WI38 (cell line): ENCODE measurements around the gene PCDHGA2.
"Not testable (repeated sequence)": the region's sequence is repeated elsewhere in the genome, so short reads cannot be mapped to it uniquely, and the experiment has no call there.

Experiments
- H3K4me3 ChIP-seq: 2 replicates; pipeline ENCODE4 v1.5.1; 2011; ENCODE audit warnings: low read depth, mild to moderate bottlenecking, control low read depth, low read length
- TF ChIP-seq, protein P1 (sequence below): IDR thresholded peaks from 2 replicates; pipeline ENCODE4 v1.5.1; 2012; ENCODE audit warnings: low read depth, mild to moderate bottlenecking, control low read depth, low read length

Gene PCDHGA2

DNA sequence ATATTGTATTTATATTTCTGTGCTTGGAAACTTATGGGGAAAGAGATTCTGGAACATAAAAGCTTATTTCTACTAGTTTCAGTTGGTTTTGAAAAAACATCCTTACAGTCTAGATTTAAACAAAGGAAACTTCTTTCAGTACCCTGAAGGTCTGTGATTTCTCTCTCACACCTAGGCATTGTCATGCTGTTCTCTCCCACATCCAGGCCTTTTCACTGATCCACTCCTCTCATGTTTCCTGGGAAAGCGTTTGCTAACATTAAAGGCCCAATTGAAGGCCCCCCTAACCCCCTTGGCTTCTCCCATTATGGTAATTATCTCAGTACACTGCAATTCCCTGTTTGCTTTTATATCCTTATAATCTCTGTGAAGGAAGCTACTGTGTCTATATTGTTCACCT is 4.2 kb downstream of the PCDHGA2 start:
- 0 out of 2 replicates have a peak overlapping the region, but pooled peaks have one; percentile 1 for H3K4me3 ChIP-seq
- TF ChIP-seq, protein P1, sequence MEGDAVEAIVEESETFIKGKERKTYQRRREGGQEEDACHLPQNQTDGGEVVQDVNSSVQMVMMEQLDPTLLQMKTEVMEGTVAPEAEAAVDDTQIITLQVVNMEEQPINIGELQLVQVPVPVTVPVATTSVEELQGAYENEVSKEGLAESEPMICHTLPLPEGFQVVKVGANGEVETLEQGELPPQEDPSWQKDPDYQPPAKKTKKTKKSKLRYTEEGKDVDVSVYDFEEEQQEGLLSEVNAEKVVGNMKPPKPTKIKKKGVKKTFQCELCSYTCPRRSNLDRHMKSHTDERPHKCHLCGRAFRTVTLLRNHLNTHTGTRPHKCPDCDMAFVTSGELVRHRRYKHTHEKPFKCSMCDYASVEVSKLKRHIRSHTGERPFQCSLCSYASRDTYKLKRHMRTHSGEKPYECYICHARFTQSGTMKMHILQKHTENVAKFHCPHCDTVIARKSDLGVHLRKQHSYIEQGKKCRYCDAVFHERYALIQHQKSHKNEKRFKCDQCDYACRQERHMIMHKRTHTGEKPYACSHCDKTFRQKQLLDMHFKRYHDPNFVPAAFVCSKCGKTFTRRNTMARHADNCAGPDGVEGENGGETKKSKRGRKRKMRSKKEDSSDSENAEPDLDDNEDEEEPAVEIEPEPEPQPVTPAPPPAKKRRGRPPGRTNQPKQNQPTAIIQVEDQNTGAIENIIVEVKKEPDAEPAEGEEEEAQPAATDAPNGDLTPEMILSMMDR: no peak

DNA sequence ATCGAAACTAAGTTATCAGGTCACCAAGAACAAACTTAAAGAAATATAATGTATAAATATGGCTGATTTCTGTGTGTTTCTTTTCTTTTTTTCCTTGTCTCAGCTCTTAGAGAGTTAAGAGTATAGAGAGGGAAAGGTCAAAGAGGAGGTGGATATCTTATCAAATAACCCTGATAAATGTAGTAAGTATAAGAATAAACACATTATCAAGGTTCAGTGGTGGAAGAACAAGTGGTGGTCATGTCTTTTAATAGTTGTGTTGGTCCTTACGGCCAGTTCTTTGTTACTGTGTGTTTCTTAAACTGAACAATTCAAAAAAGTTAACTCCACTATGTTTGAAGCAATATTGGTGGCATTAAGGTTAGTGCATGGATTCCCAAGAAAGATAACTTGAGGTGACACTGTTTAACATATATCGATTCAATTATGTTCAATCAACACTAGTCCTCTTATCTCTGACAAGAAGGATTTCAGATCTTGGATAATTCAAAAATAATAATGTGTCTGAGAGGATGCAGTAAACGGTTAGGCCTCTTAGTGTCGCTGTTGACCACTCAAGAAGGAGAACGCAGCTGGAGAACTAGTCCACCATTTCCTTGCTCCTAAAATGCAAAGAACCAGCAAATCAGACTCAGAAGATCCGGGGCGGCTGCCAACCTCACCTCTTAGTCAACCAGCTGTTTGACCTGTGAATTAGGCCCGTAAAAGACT is 4.8 kb downstream of the PCDHGA2 start, which contains the start of gene PCDHGA3:
Gene PCDHGA3, plus strand, starts transcription at position 588 of the 711 bp plus-strand sequence. CDS start 205 bp downstream, outside the sequence.
- TF ChIP-seq, protein P1: peak; percentile 26
- H3K4me3 ChIP-seq: 0 out of 2 replicates have a peak within 1 kb of the TSS, but pooled peaks have one; percentile 1

DNA sequence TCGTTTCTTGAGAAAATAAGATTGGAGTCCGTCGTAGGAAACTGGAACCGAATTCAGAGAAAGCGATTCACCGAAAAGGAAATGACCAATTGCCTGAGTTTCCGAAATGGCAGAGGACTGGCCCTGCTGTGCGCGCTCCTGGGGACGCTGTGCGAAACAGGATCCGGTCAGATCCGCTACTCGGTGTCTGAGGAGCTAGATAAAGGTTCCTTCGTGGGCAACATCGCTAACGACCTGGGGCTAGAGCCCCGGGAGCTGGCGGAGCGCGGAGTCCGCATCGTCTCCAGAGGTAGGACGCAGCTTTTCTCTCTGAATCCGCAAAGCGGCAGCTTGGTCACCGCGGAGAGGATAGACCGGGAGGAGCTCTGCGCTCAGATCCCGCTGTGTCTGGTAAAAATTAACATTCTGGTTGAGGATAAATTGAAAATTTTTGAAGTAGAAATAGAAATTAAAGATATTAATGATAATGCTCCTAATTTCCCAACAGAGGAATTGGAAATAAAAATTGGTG is 5.4 kb downstream of the PCDHGA2 start:
- H3K4me3 ChIP-seq: 0 out of 2 replicates have a peak overlapping the region, but pooled peaks have one; percentile 0
- TF ChIP-seq, protein P1: no peak

DNA sequence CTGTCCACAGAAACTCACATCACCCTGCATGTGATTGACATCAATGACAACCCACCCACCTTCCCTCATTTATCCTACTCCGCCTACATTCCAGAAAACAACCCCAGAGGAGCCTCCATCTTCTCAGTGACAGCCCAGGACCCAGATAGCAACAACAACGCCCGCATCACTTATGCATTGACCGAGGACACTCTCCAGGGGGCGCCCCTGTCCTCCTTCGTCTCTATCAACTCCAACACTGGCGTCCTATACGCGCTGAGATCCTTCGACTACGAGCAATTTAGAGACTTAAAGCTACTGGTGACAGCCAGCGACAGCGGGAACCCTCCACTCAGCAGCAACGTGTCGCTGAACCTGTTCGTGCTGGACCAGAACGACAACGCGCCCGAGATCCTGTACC is 6.8 kb downstream of the PCDHGA2 start:
- H3K4me3 ChIP-seq: no peak overlapping the region
- TF ChIP-seq, protein P1: no peak

DNA sequence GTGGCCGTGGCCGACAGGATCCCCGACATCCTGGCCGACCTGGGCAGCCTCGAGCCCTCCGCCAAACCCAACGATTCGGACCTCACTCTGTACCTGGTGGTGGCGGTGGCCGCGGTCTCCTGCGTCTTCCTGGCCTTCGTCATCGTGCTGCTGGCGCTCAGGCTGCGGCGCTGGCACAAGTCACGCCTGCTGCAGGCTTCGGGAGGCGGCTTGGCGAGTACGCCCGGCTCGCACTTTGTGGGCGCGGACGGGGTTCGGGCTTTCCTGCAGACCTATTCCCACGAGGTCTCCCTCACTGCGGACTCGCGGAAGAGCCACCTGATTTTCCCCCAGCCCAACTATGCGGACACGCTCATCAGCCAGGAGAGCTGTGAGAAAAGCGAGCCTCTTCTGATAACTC is 7.5 kb downstream of the PCDHGA2 start:
- not testable (repeated sequence) for H3K4me3 ChIP-seq

DNA sequence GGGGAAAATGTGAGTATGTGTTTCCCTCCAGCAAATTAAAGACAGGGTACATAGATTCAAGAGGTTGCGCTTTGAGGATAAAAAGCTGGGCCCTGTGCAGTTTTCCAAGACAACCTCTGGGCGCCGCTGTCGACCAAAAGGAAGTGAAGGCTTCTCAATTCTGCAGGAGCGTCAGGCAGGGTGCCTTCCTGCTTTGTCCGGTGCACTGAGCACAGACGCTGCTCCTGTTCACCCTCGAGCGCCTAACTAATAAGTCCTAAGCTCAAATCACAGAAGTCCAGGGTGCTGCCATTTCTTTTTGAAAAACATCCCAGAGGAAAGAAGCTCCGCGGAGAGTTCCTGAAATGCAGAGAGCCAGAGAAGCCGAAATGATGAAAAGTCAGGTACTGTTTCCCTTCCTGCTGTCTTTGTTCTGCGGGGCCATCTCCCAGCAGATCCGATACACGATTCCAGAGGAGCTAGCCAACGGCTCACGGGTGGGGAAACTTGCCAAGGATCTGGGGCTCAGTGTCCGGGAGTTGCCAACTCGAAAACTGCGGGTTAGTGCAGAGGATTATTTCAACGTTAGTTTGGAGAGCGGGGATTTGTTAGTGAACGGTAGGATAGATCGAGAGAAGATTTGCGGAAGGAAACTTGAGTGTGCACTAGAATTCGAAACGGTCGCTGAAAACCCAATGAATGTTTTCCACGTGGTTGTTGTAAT is 11.5 kb downstream of the PCDHGA2 start, which contains the start of gene PCDHGB1:
Gene PCDHGB1, plus strand, starts transcription at position 183 of the 703 bp plus-strand sequence. Its CDS starts 162 bp downstream, at position 345.
- H3K4me3 ChIP-seq: peak within 1 kb of the TSS; percentile 72
- TF ChIP-seq, protein P1: peak; percentile 94

DNA sequence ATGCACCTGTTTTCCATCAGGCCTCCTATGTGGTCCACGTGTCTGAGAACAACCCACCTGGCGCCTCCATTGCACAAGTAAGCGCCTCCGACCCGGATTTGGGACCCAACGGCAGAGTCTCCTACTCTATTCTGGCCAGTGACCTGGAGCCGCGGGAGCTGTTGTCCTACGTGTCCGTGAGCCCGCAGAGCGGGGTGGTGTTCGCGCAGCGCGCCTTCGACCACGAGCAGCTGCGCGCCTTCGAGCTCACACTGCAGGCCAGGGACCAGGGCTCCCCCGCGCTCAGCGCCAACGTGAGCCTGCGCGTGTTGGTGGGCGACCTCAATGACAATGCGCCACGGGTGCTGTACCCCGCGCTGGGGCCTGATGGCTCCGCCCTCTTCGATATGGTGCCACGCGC is 13.0 kb downstream of the PCDHGA2 start:
- H3K4me3 ChIP-seq: no peak overlapping the region
- TF ChIP-seq, protein P1: no peak
